ENCODE results near the gene CXADR. TPM values are rescaled to one million over a fixed set of nuclear protein-coding genes. Genes with fewer than 3 reads are reported as not detected.
A peak's percentile ranks its signal among the peaks of the same experiment; 100 is the strongest.

CXADR gene
- total and polyA plus RNA-seq, 7 donors = 0.01 to 0.62 (median 0.06) TPM

DNA sequence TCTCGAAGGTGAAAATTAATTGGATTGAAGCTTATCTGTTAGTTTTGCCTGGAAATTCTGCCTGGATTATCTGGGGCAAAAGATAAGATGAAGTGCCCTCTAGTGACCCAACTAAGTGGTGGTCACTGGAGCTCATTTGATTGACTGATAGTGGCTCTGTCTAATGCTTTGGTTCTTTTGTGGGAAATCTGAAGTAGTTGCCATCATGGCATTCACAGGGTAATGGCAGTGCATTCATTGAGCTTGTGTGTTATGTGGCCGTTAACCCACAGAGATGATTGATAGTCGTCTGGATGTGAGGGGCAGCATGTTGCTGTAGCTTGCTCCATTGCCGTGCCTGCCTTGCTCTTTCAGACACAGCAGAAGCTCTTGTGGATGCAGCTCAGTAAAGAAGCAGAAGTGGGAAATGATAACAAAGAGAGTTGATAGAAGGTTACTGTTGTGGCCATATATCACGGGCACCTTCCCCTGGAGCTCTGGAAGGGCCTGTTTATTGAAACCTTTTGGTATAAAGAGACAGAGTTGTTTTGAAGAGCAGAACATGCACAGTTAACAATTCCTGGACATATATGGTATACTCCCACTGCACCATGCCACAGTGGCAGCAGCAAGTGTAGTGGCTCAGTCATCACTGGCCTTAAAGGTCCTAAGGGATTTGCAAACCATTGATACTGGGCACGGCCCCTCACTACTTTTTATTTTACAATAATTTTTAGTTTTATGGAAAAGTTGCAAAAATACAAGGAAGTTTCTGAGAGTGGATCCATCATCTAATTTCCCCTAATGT, 42.0 kb downstream of the CXADR start:
- Histone ChIP-seq H3K36me3 (ENCODE audit: insufficient read depth in 1 of 2, low read depth in 1 of 2) (no peaks in the 10 kb centered on the region), H3K27ac (no peak overlapping the region), H3K9me3 (no peaks in the 10 kb centered on the region), H3K4me3 (no peak overlapping the region), H3K27me3 (ENCODE audit: insufficient read depth in 3 of 3, low read length in 2 of 3) (no peaks in the 10 kb centered on the region), H3K4me1 (no peaks in the 10 kb centered on the region)
- 57 to 71% (median 62%) methylated on average over 6 of the region's 6 CpGs for WGBS, 3 donors
- TF ChIP-seq, protein P1, sequence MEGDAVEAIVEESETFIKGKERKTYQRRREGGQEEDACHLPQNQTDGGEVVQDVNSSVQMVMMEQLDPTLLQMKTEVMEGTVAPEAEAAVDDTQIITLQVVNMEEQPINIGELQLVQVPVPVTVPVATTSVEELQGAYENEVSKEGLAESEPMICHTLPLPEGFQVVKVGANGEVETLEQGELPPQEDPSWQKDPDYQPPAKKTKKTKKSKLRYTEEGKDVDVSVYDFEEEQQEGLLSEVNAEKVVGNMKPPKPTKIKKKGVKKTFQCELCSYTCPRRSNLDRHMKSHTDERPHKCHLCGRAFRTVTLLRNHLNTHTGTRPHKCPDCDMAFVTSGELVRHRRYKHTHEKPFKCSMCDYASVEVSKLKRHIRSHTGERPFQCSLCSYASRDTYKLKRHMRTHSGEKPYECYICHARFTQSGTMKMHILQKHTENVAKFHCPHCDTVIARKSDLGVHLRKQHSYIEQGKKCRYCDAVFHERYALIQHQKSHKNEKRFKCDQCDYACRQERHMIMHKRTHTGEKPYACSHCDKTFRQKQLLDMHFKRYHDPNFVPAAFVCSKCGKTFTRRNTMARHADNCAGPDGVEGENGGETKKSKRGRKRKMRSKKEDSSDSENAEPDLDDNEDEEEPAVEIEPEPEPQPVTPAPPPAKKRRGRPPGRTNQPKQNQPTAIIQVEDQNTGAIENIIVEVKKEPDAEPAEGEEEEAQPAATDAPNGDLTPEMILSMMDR (IDR thresholded peaks at IDR 0.05) = peak; percentile 4
- intact Hi-C loops (cut with DNase I) = no loop called here
- DNase-seq (no peak), ATAC-seq (no peak)

DNA sequence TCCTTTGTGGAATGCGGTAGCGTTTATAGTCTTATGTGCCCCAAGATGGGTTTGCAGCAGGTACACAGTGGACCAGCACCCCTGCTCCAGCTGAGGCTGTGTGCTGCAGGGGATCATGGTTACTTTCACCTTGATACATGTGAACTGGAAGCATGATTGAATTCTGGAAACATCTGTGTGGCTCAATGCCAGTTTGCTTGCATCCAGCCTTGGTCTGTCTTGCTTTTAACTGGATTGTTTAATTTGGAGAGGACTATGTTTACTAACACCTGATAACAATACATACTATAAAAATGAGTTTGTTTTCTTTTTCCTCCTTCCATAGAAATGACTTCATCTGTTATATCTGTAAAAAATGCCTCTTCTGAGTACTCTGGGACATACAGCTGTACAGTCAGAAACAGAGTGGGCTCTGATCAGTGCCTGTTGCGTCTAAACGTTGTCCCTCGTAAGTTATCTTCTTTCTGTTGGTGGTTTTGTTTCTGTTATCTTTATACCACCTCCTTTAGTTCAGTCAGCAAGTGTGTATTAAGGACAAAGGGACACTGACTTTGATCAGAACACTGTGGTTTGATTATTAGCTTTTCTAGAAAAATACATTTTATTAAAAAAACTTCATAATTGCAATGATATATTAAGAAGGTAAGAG, 47.7 kb downstream of the CXADR start:
- Histone ChIP-seq H3K4me1 (no peaks in the 10 kb centered on the region), H3K36me3 (ENCODE audit: insufficient read depth in 1 of 2, low read depth in 1 of 2) (no peaks in the 10 kb centered on the region), H3K4me3 (no peak overlapping the region), H3K9me3 (no peaks in the 10 kb centered on the region), H3K27ac (no peak overlapping the region), H3K27me3 (ENCODE audit: insufficient read depth in 3 of 3, low read length in 2 of 3) (no peaks in the 10 kb centered on the region)
- 80 to 82% (median 81%) methylated on average over 5 of the region's 5 CpGs for WGBS, 3 donors
- DNase-seq (no peak), ATAC-seq (no peak)
- intact Hi-C loops (cut with DNase I) = no loop called here
- TF ChIP-seq, protein P1 (IDR thresholded peaks at IDR 0.05) = no peak

DNA sequence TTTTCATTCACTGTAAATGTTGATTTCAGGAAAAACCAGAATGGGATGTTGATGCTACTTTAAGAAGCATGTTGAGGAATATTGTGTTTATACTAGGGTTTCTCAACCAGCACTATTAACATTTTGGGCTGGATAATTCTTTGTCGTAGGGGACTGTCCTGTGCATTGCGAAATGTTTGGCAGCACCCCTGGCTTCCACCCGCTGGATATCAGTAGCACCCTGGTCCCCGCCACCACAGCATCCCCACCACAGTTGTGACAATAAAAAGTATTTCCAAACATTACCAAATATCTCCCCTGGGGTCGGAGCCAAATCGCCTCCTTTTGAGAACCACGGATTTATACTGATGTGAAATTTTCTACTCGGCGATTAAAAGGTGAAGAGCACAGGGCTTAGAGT, 57.9 kb downstream of the CXADR start:
- TF ChIP-seq, protein P1 (IDR thresholded peaks at IDR 0.05) = no peak
- Histone ChIP-seq H3K4me3 (no peak overlapping the region), H3K27me3 (ENCODE audit: insufficient read depth in 3 of 3, low read length in 2 of 3) (peaks cover 0 to 4% (median 0%) of the 10 kb centered on the region in 3 donors), H3K9me3 (no peaks in the 10 kb centered on the region), H3K27ac (no peak overlapping the region), H3K4me1 (no peaks in the 10 kb centered on the region), H3K36me3 (ENCODE audit: insufficient read depth in 1 of 2, low read depth in 1 of 2) (no peaks in the 10 kb centered on the region)
- intact Hi-C loops (cut with DNase I) = no loop called here
- 66 to 91% (median 78%) methylated on average over 9 of the region's 9 CpGs for WGBS, 3 donors
- no peak for DNase-seq
- ATAC-seq = no peak

DNA sequence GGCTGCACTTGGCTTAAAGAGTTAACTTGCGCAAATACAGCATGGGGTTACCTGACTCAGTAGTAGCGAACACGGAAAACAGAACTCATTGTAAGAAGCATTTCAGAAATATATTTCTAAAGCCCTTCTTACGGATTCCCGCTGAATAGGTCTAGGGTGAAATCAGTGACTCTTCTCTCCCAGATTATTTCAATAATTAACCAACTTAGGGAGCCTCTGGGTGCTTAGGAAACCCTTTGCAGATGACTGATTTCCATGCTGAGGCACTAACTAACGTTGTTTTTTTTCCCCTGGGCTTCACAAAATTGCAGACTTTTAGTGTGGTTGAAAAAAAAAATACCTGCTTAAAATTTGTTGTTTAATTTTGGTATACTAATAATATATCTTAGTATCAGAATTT, 59.6 kb downstream of the CXADR start:
- no peak overlapping the region for H3K27ac ChIP-seq
- H3K9me3 ChIP-seq = no peaks in the 10 kb centered on the region
- DNase-seq (no peak), ATAC-seq (no peak)
- intact Hi-C loops (cut with DNase I) = no loop called here
- no peaks in the 10 kb centered on the region for H3K4me1 ChIP-seq
- TF ChIP-seq, protein P1 (IDR thresholded peaks at IDR 0.05) = no peak
- H3K27me3 ChIP-seq (ENCODE audit: insufficient read depth in 3 of 3, low read length in 2 of 3) = peaks cover 0 to 4% (median 0%) of the 10 kb centered on the region in 3 donors
- WGBS, 3 donors = 70 to 88% (median 72%) methylated on average over 6 of the region's 6 CpGs
- no peak overlapping the region for H3K4me3 ChIP-seq
- H3K36me3 ChIP-seq (ENCODE audit: insufficient read depth in 1 of 2, low read depth in 1 of 2) = no peaks in the 10 kb centered on the region
